ENCODE data around the gene SLC18A2.
A peak's percentile ranks its signal among the peaks of the same experiment; 100 is the strongest.

The SLC18A2 gene

GRCh38 chr10:117268258-117268657, 27.3 kb downstream of the SLC18A2 start:
- H3K27ac ChIP-seq (ENCODE audit: insufficient read depth in 1 of 2, low read depth in 1 of 2, low read length in 2 of 2, poor library complexity in 1 of 2, severe bottlenecking in 2 of 2) = no peak overlapping the region
- no peaks in the 10 kb centered on the region for H3K27me3 ChIP-seq (replicated peaks in 2 of 5; ENCODE audit: control insufficient read depth in 4 of 5, insufficient read depth in 5 of 5, low read length in 4 of 5)
- H3K9me3 ChIP-seq (ENCODE audit: control extremely low read depth in 1 of 5, control insufficient read depth in 4 of 5, insufficient read depth in 2 of 5, low read depth in 1 of 5, low read length in 4 of 5) = no peaks in the 10 kb centered on the region
- WGBS (ENCODE audit: insufficient coverage) = 91% methylated on average over 3 of the region's 4 CpGs
- ChIA-PET CTCF (interaction anchor here (1.4 to 3.5 kb wide), 2 partner anchors 12 to 18 kb away, joined by 4 to 12 read pairs; no protein-coding TSS in a partner anchor), POLR2A (no interaction called here)
- DNase-seq = no peak
- peaks cover 0 to 18% (median 6%) of the 10 kb centered on the region in 4 experiments for H3K36me3 ChIP-seq (ENCODE audit: control insufficient read depth in 4 of 4, insufficient read depth in 4 of 4, low read length in 3 of 4)
- no peak overlapping the region for H3K4me3 ChIP-seq (ENCODE audit: control insufficient read depth in 1 of 7, extremely low read depth in 1 of 7, insufficient read depth in 4 of 7, low read depth in 2 of 7, low read length in 6 of 7)
- no peaks in the 10 kb centered on the region for H3K4me1 ChIP-seq (ENCODE audit: control extremely low read depth in 1 of 4, control insufficient read depth in 4 of 4, insufficient read depth in 4 of 4, low read length in 3 of 4)

DNA sequence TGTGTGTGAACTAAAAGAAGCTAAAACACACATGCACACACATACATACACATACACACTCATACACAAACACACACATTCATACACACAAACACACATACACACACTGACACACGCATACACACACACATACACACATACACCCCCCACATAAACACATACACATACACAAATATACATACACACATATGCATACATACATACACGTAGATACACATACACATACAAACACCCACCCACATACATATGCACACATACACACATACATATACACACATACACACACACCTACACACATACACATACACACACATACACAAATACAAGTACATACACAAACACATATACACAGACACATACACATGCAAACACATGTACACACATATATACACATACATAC, 28.0 kb downstream of the SLC18A2 start:
- Histone ChIP-seq H3K27ac (ENCODE audit: insufficient read depth in 1 of 2, low read depth in 1 of 2, low read length in 2 of 2, poor library complexity in 1 of 2, severe bottlenecking in 2 of 2) (no peak overlapping the region), H3K4me3 (ENCODE audit: control insufficient read depth in 1 of 7, extremely low read depth in 1 of 7, insufficient read depth in 4 of 7, low read depth in 2 of 7, low read length in 6 of 7) (no peak overlapping the region), H3K36me3 (ENCODE audit: control insufficient read depth in 4 of 4, insufficient read depth in 4 of 4, low read length in 3 of 4) (peaks cover 0 to 17% (median 5%) of the 10 kb centered on the region in 4 experiments), H3K27me3 (replicated peaks in 2 of 5; ENCODE audit: control insufficient read depth in 4 of 5, insufficient read depth in 5 of 5, low read length in 4 of 5) (no peaks in the 10 kb centered on the region), H3K9me3 (ENCODE audit: control extremely low read depth in 1 of 5, control insufficient read depth in 4 of 5, insufficient read depth in 2 of 5, low read depth in 1 of 5, low read length in 4 of 5) (no peaks in the 10 kb centered on the region), H3K4me1 (ENCODE audit: control extremely low read depth in 1 of 4, control insufficient read depth in 4 of 4, insufficient read depth in 4 of 4, low read length in 3 of 4) (no peaks in the 10 kb centered on the region)
- DNase-seq = no peak
- CTCF ChIA-PET = no interaction called here
- POLR2A ChIA-PET = no interaction called here
- 96% methylated on average over 2 of the region's 2 CpGs for WGBS (ENCODE audit: insufficient coverage)

DNA sequence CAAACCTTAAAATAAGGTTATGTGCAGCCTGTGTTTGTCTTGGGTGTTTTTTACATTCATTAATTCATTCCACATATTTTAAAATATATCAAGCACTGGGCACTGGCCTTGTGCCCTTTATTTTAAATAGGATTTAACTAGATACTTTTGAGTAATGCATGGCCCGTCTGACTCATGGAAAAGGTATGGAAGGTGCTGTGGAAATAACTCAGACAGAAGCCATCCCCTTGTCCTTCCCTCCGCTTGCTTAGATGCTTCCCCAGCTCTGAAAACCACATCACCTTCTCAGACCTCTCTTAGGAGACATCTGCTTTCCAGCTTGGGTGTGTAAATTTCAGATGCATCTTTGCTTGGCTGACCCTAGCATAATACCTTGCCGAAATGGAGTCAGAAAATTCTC, 30.5 kb downstream of the SLC18A2 start:
- no peaks in the 10 kb centered on the region for H3K27me3 ChIP-seq (replicated peaks in 2 of 5; ENCODE audit: control insufficient read depth in 4 of 5, insufficient read depth in 5 of 5, low read length in 4 of 5)
- no peaks in the 10 kb centered on the region for H3K4me1 ChIP-seq (ENCODE audit: control extremely low read depth in 1 of 4, control insufficient read depth in 4 of 4, insufficient read depth in 4 of 4, low read length in 3 of 4)
- POLR2A ChIA-PET = no interaction called here
- no peak overlapping the region for H3K27ac ChIP-seq (ENCODE audit: insufficient read depth in 1 of 2, low read depth in 1 of 2, low read length in 2 of 2, poor library complexity in 1 of 2, severe bottlenecking in 2 of 2)
- peaks cover 0 to 15% (median 3%) of the 10 kb centered on the region in 4 experiments for H3K36me3 ChIP-seq (ENCODE audit: control insufficient read depth in 4 of 4, insufficient read depth in 4 of 4, low read length in 3 of 4)
- H3K4me3 ChIP-seq (ENCODE audit: control insufficient read depth in 1 of 7, extremely low read depth in 1 of 7, insufficient read depth in 4 of 7, low read depth in 2 of 7, low read length in 6 of 7) = no peak overlapping the region
- 95% methylated on average over 3 of the region's 3 CpGs for WGBS (ENCODE audit: insufficient coverage)
- CTCF ChIA-PET = interaction anchor here (1.1 to 1.2 kb wide), 2 partner anchors 9 to 171 kb away, joined by 3 read pairs; no protein-coding TSS in a partner anchor
- DNase-seq = no peak
- H3K9me3 ChIP-seq (ENCODE audit: control extremely low read depth in 1 of 5, control insufficient read depth in 4 of 5, insufficient read depth in 2 of 5, low read depth in 1 of 5, low read length in 4 of 5) = no peaks in the 10 kb centered on the region

DNA sequence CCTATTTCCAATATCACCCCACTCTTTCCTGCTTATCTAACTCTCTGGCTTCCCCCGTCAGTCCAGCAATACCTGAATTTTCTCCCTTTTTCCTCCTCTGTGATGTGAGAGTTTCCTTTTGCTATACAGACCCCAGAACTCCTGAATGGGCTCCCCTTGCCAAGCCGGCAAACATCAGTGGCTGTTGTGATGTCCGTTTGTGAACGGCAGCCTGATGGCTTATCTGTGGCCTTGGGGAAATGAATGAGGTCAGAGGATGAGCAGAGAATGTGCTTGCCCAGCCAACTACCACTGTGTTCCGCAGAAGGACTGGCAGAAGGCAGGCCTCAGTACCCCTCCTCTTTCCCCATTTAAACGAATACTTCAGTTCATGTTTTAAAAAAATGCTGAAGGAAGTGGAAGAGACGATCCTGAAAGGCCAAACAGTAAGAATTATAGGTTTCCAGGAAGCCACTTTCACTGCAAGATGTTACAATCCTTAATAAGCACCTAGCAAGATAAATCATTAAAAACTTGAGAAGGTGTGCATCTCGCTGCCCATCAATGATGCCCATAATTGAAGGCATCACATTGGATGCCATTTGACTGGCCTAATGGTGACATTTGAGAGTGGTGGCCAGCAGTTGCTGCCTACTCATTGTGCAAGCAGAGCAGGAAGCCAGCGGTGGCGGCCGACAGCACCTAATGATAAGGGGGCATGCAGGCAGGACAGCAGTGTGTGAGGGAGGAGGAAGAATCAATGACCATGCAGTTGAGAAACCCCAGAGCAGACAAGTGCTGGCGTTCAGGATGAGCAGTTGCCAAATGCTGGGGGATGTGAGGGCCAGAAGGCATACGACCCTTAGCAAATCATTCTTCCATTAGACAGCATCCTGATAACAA, 31.5 kb downstream of the SLC18A2 start:
- Histone ChIP-seq H3K27me3 (replicated peaks in 2 of 5; ENCODE audit: control insufficient read depth in 4 of 5, insufficient read depth in 5 of 5, low read length in 4 of 5) (no peaks in the 10 kb centered on the region), H3K4me3 (ENCODE audit: control insufficient read depth in 1 of 7, extremely low read depth in 1 of 7, insufficient read depth in 4 of 7, low read depth in 2 of 7, low read length in 6 of 7) (no peak overlapping the region), H3K9me3 (ENCODE audit: control extremely low read depth in 1 of 5, control insufficient read depth in 4 of 5, insufficient read depth in 2 of 5, low read depth in 1 of 5, low read length in 4 of 5) (no peaks in the 10 kb centered on the region), H3K4me1 (ENCODE audit: control extremely low read depth in 1 of 4, control insufficient read depth in 4 of 4, insufficient read depth in 4 of 4, low read length in 3 of 4) (no peaks in the 10 kb centered on the region), H3K36me3 (ENCODE audit: control insufficient read depth in 4 of 4, insufficient read depth in 4 of 4, low read length in 3 of 4) (peaks cover 0 to 15% (median 4%) of the 10 kb centered on the region in 4 experiments), H3K27ac (ENCODE audit: insufficient read depth in 1 of 2, low read depth in 1 of 2, low read length in 2 of 2, poor library complexity in 1 of 2, severe bottlenecking in 2 of 2) (no peak overlapping the region)
- ChIA-PET CTCF (interaction anchor here (1.1 to 1.3 kb wide), 3 partner anchors 10 to 170 kb away, joined by 3 to 4 read pairs (median 3); no protein-coding TSS in a partner anchor), POLR2A (no interaction called here)
- peak in 2 of 3 donors; percentile 24 to 39 for DNase-seq
- 81% methylated on average over 6 of the region's 13 CpGs for WGBS (ENCODE audit: insufficient coverage)

- ChIA-PET CTCF (no interaction called here), POLR2A (no interaction called here)
- 100% methylated on average over 3 of the region's 3 CpGs for WGBS (ENCODE audit: insufficient coverage)
- Histone ChIP-seq H3K27me3 (replicated peaks in 2 of 5; ENCODE audit: control insufficient read depth in 4 of 5, insufficient read depth in 5 of 5, low read length in 4 of 5) (no peaks in the 10 kb centered on the region), H3K36me3 (ENCODE audit: control insufficient read depth in 4 of 4, insufficient read depth in 4 of 4, low read length in 3 of 4) (peaks cover 0 to 15% (median 4%) of the 10 kb centered on the region in 4 experiments), H3K9me3 (ENCODE audit: control extremely low read depth in 1 of 5, control insufficient read depth in 4 of 5, insufficient read depth in 2 of 5, low read depth in 1 of 5, low read length in 4 of 5) (no peaks in the 10 kb centered on the region), H3K27ac (ENCODE audit: insufficient read depth in 1 of 2, low read depth in 1 of 2, low read length in 2 of 2, poor library complexity in 1 of 2, severe bottlenecking in 2 of 2) (no peak overlapping the region), H3K4me3 (ENCODE audit: control insufficient read depth in 1 of 7, extremely low read depth in 1 of 7, insufficient read depth in 4 of 7, low read depth in 2 of 7, low read length in 6 of 7) (no peak overlapping the region), H3K4me1 (ENCODE audit: control extremely low read depth in 1 of 4, control insufficient read depth in 4 of 4, insufficient read depth in 4 of 4, low read length in 3 of 4) (no peaks in the 10 kb centered on the region)
- DNase-seq = no peak
These were observed 33.1 kb downstream of the SLC18A2 start for GRCh38 chr10:117273980-117274379.

GRCh38 chr10:117274509-117274908, 33.6 kb downstream of the SLC18A2 start:
- Histone ChIP-seq H3K27ac (ENCODE audit: insufficient read depth in 1 of 2, low read depth in 1 of 2, low read length in 2 of 2, poor library complexity in 1 of 2, severe bottlenecking in 2 of 2) (no peak overlapping the region), H3K27me3 (replicated peaks in 2 of 5; ENCODE audit: control insufficient read depth in 4 of 5, insufficient read depth in 5 of 5, low read length in 4 of 5) (no peaks in the 10 kb centered on the region), H3K9me3 (ENCODE audit: control extremely low read depth in 1 of 5, control insufficient read depth in 4 of 5, insufficient read depth in 2 of 5, low read depth in 1 of 5, low read length in 4 of 5) (no peaks in the 10 kb centered on the region), H3K36me3 (ENCODE audit: control insufficient read depth in 4 of 4, insufficient read depth in 4 of 4, low read length in 3 of 4) (peaks cover 0 to 12% (median 4%) of the 10 kb centered on the region in 4 experiments), H3K4me1 (ENCODE audit: control extremely low read depth in 1 of 4, control insufficient read depth in 4 of 4, insufficient read depth in 4 of 4, low read length in 3 of 4) (no peaks in the 10 kb centered on the region), H3K4me3 (ENCODE audit: control insufficient read depth in 1 of 7, extremely low read depth in 1 of 7, insufficient read depth in 4 of 7, low read depth in 2 of 7, low read length in 6 of 7) (no peak overlapping the region)
- POLR2A ChIA-PET = no interaction called here
- DNase-seq = no peak
- WGBS (ENCODE audit: insufficient coverage) = 100% methylated on average over 5 of the region's 5 CpGs
- CTCF ChIA-PET = interaction anchor here (1.7 kb wide), 1 partner anchor 45 kb away, joined by 9 read pairs; no protein-coding TSS in a partner anchor

DNA sequence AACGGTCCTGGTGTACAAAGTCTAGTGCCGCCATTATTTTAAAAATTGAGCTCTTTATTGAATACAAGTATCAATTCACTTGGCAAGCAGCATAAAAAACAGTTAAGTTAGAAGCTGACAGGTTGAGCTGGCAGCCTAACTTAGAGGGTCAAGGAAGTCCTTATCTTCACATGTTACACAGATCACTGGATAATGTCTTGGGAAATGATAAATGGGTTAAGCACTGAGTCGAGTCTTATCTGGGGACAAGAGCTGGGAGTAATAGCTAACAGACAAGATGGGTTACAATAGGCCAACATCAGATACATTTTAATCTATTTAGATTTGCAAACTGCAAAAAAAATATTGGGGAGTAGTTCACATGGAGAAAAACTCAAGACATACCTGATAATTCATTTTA, 34.2 kb downstream of the SLC18A2 start:
- H3K27me3 ChIP-seq (replicated peaks in 2 of 5; ENCODE audit: control insufficient read depth in 4 of 5, insufficient read depth in 5 of 5, low read length in 4 of 5) = no peaks in the 10 kb centered on the region
- H3K4me3 ChIP-seq (ENCODE audit: control insufficient read depth in 1 of 7, extremely low read depth in 1 of 7, insufficient read depth in 4 of 7, low read depth in 2 of 7, low read length in 6 of 7) = no peak overlapping the region
- WGBS (ENCODE audit: insufficient coverage) = 100% methylated on average over 2 of the region's 3 CpGs
- ChIA-PET POLR2A (interaction anchor here (1.0 kb wide), 1 partner anchor 99 kb away, joined by 3 read pairs; no protein-coding TSS in a partner anchor), CTCF (interaction anchor here (1.3 to 1.7 kb wide), 2 partner anchors 10 to 44 kb away, joined by 4 to 9 read pairs; no protein-coding TSS in a partner anchor)
- no peak overlapping the region for H3K27ac ChIP-seq (ENCODE audit: insufficient read depth in 1 of 2, low read depth in 1 of 2, low read length in 2 of 2, poor library complexity in 1 of 2, severe bottlenecking in 2 of 2)
- H3K4me1 ChIP-seq (ENCODE audit: control extremely low read depth in 1 of 4, control insufficient read depth in 4 of 4, insufficient read depth in 4 of 4, low read length in 3 of 4) = no peaks in the 10 kb centered on the region
- H3K9me3 ChIP-seq (ENCODE audit: control extremely low read depth in 1 of 5, control insufficient read depth in 4 of 5, insufficient read depth in 2 of 5, low read depth in 1 of 5, low read length in 4 of 5) = no peaks in the 10 kb centered on the region
- H3K36me3 ChIP-seq (ENCODE audit: control insufficient read depth in 4 of 4, insufficient read depth in 4 of 4, low read length in 3 of 4) = peaks cover 0 to 11% (median 3%) of the 10 kb centered on the region in 4 experiments
- no peak for DNase-seq

Measured in common myeloid progenitor, CD34-positive (primary cell).